ENCODE results near the gene TENM4.

The TENM4 gene

DNA sequence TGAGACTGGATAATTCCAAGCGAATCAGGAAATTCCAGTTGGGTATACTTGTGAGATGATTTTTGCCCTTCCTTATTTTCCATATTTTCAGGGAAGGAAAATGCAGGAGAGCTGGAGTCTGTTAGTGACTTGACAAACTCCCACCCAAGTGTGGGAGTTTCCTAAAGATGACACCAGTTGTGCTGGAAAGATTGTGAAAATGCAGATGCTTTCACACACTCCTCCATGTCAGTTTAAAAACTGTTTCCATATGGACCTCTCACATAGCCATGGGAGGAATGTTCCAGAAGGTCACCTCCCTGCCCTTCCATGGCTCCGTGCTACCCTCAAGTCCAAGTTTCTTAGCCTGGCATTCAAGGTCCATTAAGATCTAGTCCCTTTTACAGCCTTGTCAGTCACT lies 515.4 kb downstream of the TENM4 start:
- no peak for ATAC-seq
- TF ChIP-seq, protein P1, sequence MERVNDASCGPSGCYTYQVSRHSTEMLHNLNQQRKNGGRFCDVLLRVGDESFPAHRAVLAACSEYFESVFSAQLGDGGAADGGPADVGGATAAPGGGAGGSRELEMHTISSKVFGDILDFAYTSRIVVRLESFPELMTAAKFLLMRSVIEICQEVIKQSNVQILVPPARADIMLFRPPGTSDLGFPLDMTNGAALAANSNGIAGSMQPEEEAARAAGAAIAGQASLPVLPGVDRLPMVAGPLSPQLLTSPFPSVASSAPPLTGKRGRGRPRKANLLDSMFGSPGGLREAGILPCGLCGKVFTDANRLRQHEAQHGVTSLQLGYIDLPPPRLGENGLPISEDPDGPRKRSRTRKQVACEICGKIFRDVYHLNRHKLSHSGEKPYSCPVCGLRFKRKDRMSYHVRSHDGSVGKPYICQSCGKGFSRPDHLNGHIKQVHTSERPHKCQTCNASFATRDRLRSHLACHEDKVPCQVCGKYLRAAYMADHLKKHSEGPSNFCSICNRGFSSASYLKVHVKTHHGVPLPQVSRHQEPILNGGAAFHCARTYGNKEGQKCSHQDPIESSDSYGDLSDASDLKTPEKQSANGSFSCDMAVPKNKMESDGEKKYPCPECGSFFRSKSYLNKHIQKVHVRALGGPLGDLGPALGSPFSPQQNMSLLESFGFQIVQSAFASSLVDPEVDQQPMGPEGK (CRISPR knock-in tag; IDR thresholded peaks at IDR 0.05; ENCODE audit: borderline replicate concordance) = no peak
- TF ChIP-seq CSRNP3 (CRISPR knock-in tag; IDR thresholded peaks at IDR 0.05) = no peak
- no peak for TF ChIP-seq GLIS3 (CRISPR knock-in tag; IDR thresholded peaks at IDR 0.05)
- no peak for TF ChIP-seq OSR1 (CRISPR knock-in tag; IDR thresholded peaks at IDR 0.05)

GRCh38 chr11:78922859-78923625 lies 517.8 kb downstream of the TENM4 start:
- no peak for ATAC-seq
- TF ChIP-seq, protein P1 (CRISPR knock-in tag; IDR thresholded peaks at IDR 0.05; ENCODE audit: borderline replicate concordance) = no peak

- TF ChIP-seq SNAI2 (CRISPR knock-in tag; IDR thresholded peaks at IDR 0.05) (no peak), RARB (CRISPR knock-in tag; IDR thresholded peaks at IDR 0.05) (no peak), ZFP3 (CRISPR knock-in tag; IDR thresholded peaks at IDR 0.05) (no peak), GLIS3 (CRISPR knock-in tag; IDR thresholded peaks at IDR 0.05) (no peak), ZNF565 (CRISPR knock-in tag; conservative IDR thresholded peaks at IDR 0.05; ENCODE audit: low read depth) (no peak), POU6F1 (CRISPR knock-in tag; IDR thresholded peaks at IDR 0.05; ENCODE audit: borderline replicate concordance, low read depth) (no peak), BACH2 (CRISPR knock-in tag; IDR thresholded peaks at IDR 0.05; ENCODE audit: borderline replicate concordance) (no peak), CREB5 (CRISPR knock-in tag; IDR thresholded peaks at IDR 0.05; ENCODE audit: low read depth) (no peak), OSR1 (CRISPR knock-in tag; IDR thresholded peaks at IDR 0.05) (no peak), PPARA (CRISPR knock-in tag; IDR thresholded peaks at IDR 0.05; ENCODE audit: borderline replicate concordance) (no peak), TSHZ2 (CRISPR knock-in tag; IDR thresholded peaks at IDR 0.05) (no peak), ESRRG (CRISPR knock-in tag; IDR thresholded peaks at IDR 0.05) (no peak), TOX (CRISPR knock-in tag; IDR thresholded peaks at IDR 0.05; ENCODE audit: borderline replicate concordance) (no peak)
- TF ChIP-seq, protein P1 (CRISPR knock-in tag; IDR thresholded peaks at IDR 0.05; ENCODE audit: borderline replicate concordance) = no peak
- ATAC-seq = no peak
These were observed 519.3 kb downstream of the TENM4 start for GRCh38 chr11:78921509-78921908.
